ENCODE results near the gene EVI5. TPM values are rescaled to one million over a fixed set of nuclear protein-coding genes. Genes with fewer than 3 reads are reported as not detected.

The EVI5 gene
- total RNA-seq, 1 donor from 2014 or later = 80.4 TPM

GRCh38 chr1:92797297-92797696 lies 12.4 kb upstream of the EVI5 start:
- no peaks in the 10 kb centered on the region for H4K20me1 ChIP-seq (ENCODE audit: insufficient read depth, low read length)
- Mint-ChIP-seq H3K27ac (ENCODE audit: unreplicated experiment) (peak overlapping the region; percentile 80), H3K36me3 (ENCODE audit: low read depth, unreplicated experiment) (no peaks in the 10 kb centered on the region), H3K4me1 (ENCODE audit: low read depth, unreplicated experiment) (peaks cover 13% of the 10 kb centered on the region), H3K27me3 (ENCODE audit: low read depth, unreplicated experiment) (no peaks in the 10 kb centered on the region), H3K9me3 (ENCODE audit: unreplicated experiment) (no peaks in the 10 kb centered on the region), H3K4me3 (ENCODE audit: unreplicated experiment) (peak overlapping the region; percentile 50)
- H3K36me3 ChIP-seq (ENCODE audit: insufficient read depth, low read length) = no peaks in the 10 kb centered on the region
- H2AFZ ChIP-seq (ENCODE audit: low read depth, low read length) = no peak overlapping the region
- H3K27me3 ChIP-seq (ENCODE audit: insufficient read depth, low read length) = no peaks in the 10 kb centered on the region
- no peak overlapping the region for H3K9ac ChIP-seq (ENCODE audit: low read length)
- H3K27ac ChIP-seq (ENCODE audit: low read depth, low read length) = no peak overlapping the region
- peaks cover 12% of the 10 kb centered on the region for H3K4me1 ChIP-seq (ENCODE audit: insufficient read depth, low read length)
- no peak overlapping the region for H3K4me3 ChIP-seq (ENCODE audit: insufficient read depth, low read depth, low read length)
- no peak for FAIRE-seq
- TF ChIP-seq CTCF (IDR thresholded peaks at IDR 0.05; ENCODE audit: insufficient read depth, low read depth, low read length) = no peak
- no peaks in the 10 kb centered on the region for H3K79me2 ChIP-seq (ENCODE audit: insufficient read depth, low read length)
- DNase-seq (ENCODE audit: low read depth) = peak; percentile 34
- no peaks in the 10 kb centered on the region for H3K9me3 ChIP-seq (ENCODE audit: insufficient read depth, low read depth, low read length)
- H3K4me2 ChIP-seq (ENCODE audit: low read length) = no peak overlapping the region

GRCh38 chr1:92795166-92795565 lies 10.3 kb upstream of the EVI5 start:
- Histone ChIP-seq H3K36me3 (ENCODE audit: insufficient read depth, low read length) (no peaks in the 10 kb centered on the region), H3K4me1 (ENCODE audit: insufficient read depth, low read length) (peaks cover 12% of the 10 kb centered on the region), H3K4me2 (ENCODE audit: low read length) (no peak overlapping the region), H3K9me3 (ENCODE audit: insufficient read depth, low read depth, low read length) (no peaks in the 10 kb centered on the region), H3K4me3 (ENCODE audit: insufficient read depth, low read depth, low read length) (no peak overlapping the region), H3K79me2 (ENCODE audit: insufficient read depth, low read length) (no peaks in the 10 kb centered on the region), H3K9ac (ENCODE audit: low read length) (no peak overlapping the region), H2AFZ (ENCODE audit: low read depth, low read length) (no peak overlapping the region), H3K27me3 (ENCODE audit: insufficient read depth, low read length) (no peaks in the 10 kb centered on the region), H3K27ac (ENCODE audit: low read depth, low read length) (no peak overlapping the region), H4K20me1 (ENCODE audit: insufficient read depth, low read length) (no peaks in the 10 kb centered on the region)
- TF ChIP-seq EZH2 (IDR thresholded peaks at IDR 0.05; ENCODE audit: insufficient read depth, low read length) (no peak), CTCF (IDR thresholded peaks at IDR 0.05; ENCODE audit: insufficient read depth, low read depth, low read length) (no peak)
- Mint-ChIP-seq H3K27ac (ENCODE audit: unreplicated experiment) (no peak overlapping the region), H3K27me3 (ENCODE audit: low read depth, unreplicated experiment) (no peaks in the 10 kb centered on the region), H3K9me3 (ENCODE audit: unreplicated experiment) (no peaks in the 10 kb centered on the region), H3K4me1 (ENCODE audit: low read depth, unreplicated experiment) (peaks cover 13% of the 10 kb centered on the region), H3K4me3 (ENCODE audit: unreplicated experiment) (no peak overlapping the region), H3K36me3 (ENCODE audit: low read depth, unreplicated experiment) (no peaks in the 10 kb centered on the region)
- DNase-seq (ENCODE audit: low read depth) (peak; percentile 73), FAIRE-seq (no peak)

GRCh38 chr1:92792340-92792782 lies 7.5 kb upstream of the EVI5 start:
- FAIRE-seq (no peak), DNase-seq (ENCODE audit: low read depth) (no peak)
- H3K27me3 ChIP-seq (ENCODE audit: insufficient read depth, low read length) = no peaks in the 10 kb centered on the region
- no peaks in the 10 kb centered on the region for H3K9me3 ChIP-seq (ENCODE audit: insufficient read depth, low read depth, low read length)
- no peak overlapping the region for H3K27ac Mint-ChIP-seq (ENCODE audit: unreplicated experiment)
- no peaks in the 10 kb centered on the region for H3K79me2 ChIP-seq (ENCODE audit: insufficient read depth, low read length)
- H2AFZ ChIP-seq (ENCODE audit: low read depth, low read length) = peak overlapping the region; percentile 0
- peaks cover 5% of the 10 kb centered on the region for H3K4me1 ChIP-seq (ENCODE audit: insufficient read depth, low read length)
- no peaks in the 10 kb centered on the region for H4K20me1 ChIP-seq (ENCODE audit: insufficient read depth, low read length)
- no peak overlapping the region for H3K4me3 Mint-ChIP-seq (ENCODE audit: unreplicated experiment)
- peaks cover 5% of the 10 kb centered on the region for H3K4me1 Mint-ChIP-seq (ENCODE audit: low read depth, unreplicated experiment)
- no peak overlapping the region for H3K4me2 ChIP-seq (ENCODE audit: low read length)
- no peaks in the 10 kb centered on the region for H3K36me3 Mint-ChIP-seq (ENCODE audit: low read depth, unreplicated experiment)
- H3K4me3 ChIP-seq (ENCODE audit: insufficient read depth, low read depth, low read length) = no peak overlapping the region
- no peaks in the 10 kb centered on the region for H3K27me3 Mint-ChIP-seq (ENCODE audit: low read depth, unreplicated experiment)
- H3K36me3 ChIP-seq (ENCODE audit: insufficient read depth, low read length) = no peaks in the 10 kb centered on the region
- H3K9ac ChIP-seq (ENCODE audit: low read length) = no peak overlapping the region
- H3K27ac ChIP-seq (ENCODE audit: low read depth, low read length) = no peak overlapping the region
- no peak for TF ChIP-seq EZH2 (IDR thresholded peaks at IDR 0.05; ENCODE audit: insufficient read depth, low read length)
- TF ChIP-seq CTCF (IDR thresholded peaks at IDR 0.05; ENCODE audit: insufficient read depth, low read depth, low read length) = no peak
- H3K9me3 Mint-ChIP-seq (ENCODE audit: unreplicated experiment) = no peaks in the 10 kb centered on the region
